GM12892 (cell line): Measurements from ENCODE around the gene PAK6.

Source experiments
- POLR2A ChIP-seq: IDR thresholded peaks from 2 replicates; pipeline ENCODE4 v1.6.1; 2011; ENCODE audit warnings: low read depth, low read length, control low read depth
- POLR2AphosphoS5 ChIP-seq: IDR thresholded peaks from 2 replicates; pipeline ENCODE4 v1.6.1; 2011; ENCODE audit warnings: low read depth, low read length, control low read depth
- TAF1 ChIP-seq: IDR thresholded peaks from 2 replicates; pipeline ENCODE4 v1.6.1; 2011; ENCODE audit warnings: low read depth, mild to moderate bottlenecking, control low read depth, low read length, borderline replicate concordance

- TF ChIP-seq POLR2A (no peak), POLR2AphosphoS5 (no peak), TAF1 (no peak)
These were observed 8.9 kb upstream of the PAK6 start for GRCh38 chr15:40229956-40230355.
